ENCODE measurements around the gene ALX3.
A peak's percentile ranks its signal among the peaks of the same experiment; 100 is the strongest.

ALX3 gene

DNA sequence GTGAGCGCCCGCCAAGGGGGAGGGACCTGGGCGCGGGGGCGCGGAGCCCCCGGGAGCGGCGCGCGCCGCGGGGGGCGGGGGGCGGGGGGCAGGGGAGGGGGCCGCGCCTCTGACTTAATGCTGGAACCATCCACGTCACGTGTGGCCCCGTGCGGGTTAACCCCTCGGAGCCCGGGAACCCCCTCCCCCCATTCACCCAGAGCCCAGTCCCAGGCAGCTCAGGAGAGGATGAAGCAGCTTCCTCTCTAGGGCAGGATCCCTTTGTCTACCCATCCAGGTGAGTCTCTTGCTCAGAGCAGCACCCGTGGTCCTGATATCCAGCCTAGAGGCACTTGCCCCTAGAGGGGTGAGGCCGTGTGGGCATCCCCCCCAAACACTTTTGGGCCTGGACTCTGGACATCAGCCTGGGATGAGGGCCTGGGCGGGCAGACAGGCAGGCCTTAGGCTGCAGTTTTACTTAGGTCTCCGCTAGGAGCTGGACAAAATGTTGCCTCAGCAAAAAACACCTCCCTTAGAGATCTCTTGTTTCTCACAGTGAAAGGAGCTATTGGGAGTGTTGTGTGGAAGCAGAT, at the start of gene ALX3:
ALX3 (minus strand) TSS at position 2 of the 572 bp plus-strand sequence. CDS start 60 bp downstream, outside the sequence.
- no peak for DNase-seq

DNA sequence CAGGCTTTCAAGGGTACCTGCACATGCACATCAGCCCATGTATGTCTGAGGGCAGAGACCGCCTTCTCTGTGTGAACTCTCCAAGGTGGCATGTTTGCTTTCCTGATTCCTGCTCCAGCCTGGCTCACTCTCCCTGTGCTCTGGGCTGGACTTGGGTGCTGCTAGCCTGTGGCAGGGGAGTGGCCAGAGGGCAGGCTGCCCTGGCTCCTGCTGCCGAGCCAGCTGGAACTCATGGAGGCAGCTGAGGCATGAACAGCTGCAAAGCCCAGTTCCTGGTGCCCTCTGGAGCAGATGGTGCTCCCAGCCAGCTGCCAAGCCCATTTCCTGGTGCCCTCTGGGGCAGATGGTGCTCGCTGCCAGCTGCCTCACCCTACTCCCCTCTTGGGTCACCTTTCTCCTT, 49.4 kb upstream of the ALX3 start:
- DNase-seq, result no peak

GRCh38 chr1:110118636-110119396, 48.3 kb upstream of the ALX3 start:
- no peak for DNase-seq

GRCh38 chr1:110114784-110115183, 44.3 kb upstream of the ALX3 start:
- no peak for DNase-seq

GRCh38 chr1:110114173-110114572, 43.7 kb upstream of the ALX3 start:
- no peak for DNase-seq

DNA sequence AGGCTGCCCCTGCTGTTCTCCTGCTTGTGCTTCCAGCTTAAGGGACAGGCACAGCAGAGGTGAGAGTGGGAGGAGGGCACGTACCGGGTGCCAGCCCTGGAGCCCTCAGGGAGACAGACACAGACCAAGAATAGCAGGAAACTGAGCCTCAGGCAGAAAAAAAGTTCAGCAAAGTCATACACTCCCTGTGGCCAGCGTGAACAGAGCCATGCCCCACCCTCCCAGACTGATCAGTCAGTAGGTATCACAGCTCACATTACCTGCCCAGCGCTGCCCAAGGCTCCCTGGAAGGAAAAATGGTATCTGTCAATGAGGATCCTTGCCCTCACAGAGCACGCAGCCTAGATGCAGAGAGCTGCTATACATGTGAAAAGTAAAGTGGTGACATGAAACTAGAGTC, 43.1 kb upstream of the ALX3 start:
- no peak for DNase-seq

- DNase-seq, result no peak
Measured at GRCh38 chr1:110112656-110113055, 42.2 kb upstream of the ALX3 start.

- no peak for DNase-seq
Measured at GRCh38 chr1:110112143-110112542, 41.7 kb upstream of the ALX3 start, which contains the start of gene UBL4B. TSS of gene UBL4B (plus strand) at chr1:110112443. CDS start at chr1:110112535, 92 bp downstream.

GRCh38 chr1:110111081-110111480, 40.6 kb upstream of the ALX3 start:
- DNase-seq, result no peak

GRCh38 chr1:110107867-110108469, 37.5 kb upstream of the ALX3 start:
- DNase-seq, result no peak

- peak; percentile 83 for DNase-seq
Measured at GRCh38 chr1:110106013-110106941, 35.8 kb upstream of the ALX3 start.

DNA sequence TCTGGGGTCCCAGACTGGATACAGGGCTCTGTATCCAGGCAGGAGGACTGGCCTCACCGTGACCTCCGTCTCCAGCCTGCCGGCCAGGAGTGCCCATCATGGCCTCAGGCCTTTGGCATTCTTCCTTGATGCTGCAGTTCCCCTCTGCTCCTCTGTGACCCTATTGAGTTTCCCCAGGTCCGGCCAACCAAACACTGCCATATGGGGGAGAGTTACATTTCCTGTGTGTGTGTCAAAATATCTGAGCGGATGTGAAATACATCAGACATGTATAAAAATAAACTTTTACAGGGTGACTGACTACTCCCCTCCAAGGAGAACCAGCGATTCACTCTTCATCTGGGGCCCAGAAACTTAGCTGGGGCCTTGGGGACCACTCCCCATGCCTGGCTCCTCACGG, 31.6 kb upstream of the ALX3 start:
- no peak for DNase-seq

GRCh38 chr1:110100335-110100734, 29.9 kb upstream of the ALX3 start:
- no peak for DNase-seq

DNA sequence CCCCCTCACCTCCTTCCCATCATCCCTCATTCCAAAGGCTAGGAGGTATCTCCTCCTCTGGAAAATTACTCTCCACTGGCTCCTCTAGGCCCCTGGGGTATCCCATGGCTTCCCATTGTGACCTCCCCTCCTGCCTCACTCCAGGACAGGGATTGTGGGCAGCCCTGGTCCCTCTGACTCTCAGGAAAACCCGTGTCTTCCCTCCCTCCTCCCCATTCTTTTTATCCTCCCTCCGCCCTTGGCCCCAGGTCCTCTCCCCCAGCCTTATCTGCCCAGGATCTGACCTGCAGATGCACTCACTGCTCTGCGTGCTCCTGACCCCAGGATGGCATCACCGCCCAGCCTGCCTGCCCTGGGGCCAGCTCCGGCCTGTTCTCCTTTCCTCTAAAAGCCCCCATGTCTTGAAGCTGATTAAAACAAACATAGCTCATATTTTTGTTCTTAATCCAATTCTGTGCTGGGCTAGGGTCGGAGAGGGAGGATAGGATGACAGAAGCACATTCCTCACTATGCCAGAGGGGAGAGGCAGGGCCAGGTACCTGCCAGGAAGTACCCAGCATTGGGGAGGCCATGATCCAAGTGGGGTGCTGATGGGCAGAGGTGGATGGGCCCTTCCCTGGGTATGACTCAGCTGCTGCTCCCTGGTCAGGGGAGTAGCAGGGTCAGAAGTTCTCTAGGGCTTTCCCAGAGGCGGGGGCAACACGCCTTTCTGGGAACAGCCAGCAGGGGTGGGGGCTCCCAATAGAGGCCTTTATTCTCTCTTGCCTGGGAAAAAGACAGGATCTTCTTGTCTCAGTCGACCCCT, 28.0 kb upstream of the ALX3 start:
- DNase-seq, result no peak

- DNase-seq, result no peak
Measured at GRCh38 chr1:110097507-110098221, 27.2 kb upstream of the ALX3 start.

GRCh38 chr1:110094931-110095654, 24.6 kb upstream of the ALX3 start:
- DNase-seq, result no peak

- no peak for DNase-seq
Measured at GRCh38 chr1:110092991-110093390, 22.5 kb upstream of the ALX3 start.

GRCh38 chr1:110091791-110092190, 21.3 kb upstream of the ALX3 start:
- no peak for DNase-seq

DNA sequence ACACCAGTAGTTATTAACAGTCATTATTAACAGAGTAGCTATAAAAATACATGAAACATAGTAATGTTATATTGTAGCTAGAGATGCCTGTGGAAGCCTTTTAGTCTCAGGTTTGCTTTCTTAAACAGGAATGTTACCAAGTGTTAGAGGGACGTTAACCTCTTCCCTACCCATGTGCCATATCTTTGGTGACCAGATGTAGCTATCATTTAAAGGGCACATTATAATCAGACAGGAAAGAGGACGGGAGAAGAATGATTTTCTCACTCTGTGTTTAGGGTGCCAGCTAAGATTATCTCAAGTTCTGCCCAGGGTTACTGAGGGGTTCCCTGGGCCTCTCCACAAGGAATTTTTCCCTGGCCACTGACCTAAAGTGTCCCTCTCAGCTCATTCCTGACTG, 20.9 kb upstream of the ALX3 start:
- DNase-seq, result peak; percentile 36

DNA sequence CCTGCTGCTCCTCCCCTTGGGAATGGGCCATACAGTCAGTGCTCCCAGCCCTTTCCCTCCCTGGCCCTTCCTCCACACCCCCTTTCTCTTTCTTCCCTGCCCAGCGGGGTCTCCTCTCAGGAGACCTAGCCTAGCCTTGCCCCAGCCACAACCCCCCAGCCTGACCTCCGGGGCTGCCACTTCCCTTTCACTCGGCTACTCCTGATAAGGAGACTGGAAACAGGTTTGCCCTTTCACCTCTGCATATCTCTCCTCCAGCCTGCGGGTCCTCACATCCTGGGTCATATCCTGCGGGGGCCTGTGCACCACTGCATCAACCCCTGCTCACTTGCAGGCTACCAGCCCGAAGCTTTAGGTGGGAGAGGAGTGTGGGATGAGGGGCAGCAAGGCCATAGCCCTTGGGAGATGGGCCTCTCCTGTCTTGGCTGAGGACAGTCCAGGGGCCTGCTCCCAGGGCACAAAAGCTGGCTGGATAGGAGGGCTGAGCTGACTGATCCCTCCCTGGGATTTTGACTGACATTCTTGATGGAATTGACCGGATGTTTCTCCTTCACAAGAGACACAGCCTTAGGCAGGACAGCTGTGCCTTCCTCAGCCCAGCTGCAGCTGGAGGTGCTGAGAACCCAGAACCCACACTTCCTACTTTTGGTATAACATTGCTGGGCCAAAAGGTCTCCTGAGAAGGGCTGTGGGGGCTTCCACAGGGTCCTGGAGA, 19.2 kb upstream of the ALX3 start:
- DNase-seq, result peak; percentile 61

Measured in OCI-M1 (cell line).